ENCODE data around the gene PRR16.

Gene PRR16

GRCh38 chr5:120527251-120527650 lies 63.2 kb downstream of the PRR16 start:
- Histone ChIP-seq H3K4me1 (ENCODE audit: control insufficient read depth, low read depth, low read length) (no peaks in the 10 kb centered on the region), H3K9ac (ENCODE audit: low read length) (no peak overlapping the region), H3K9me3 (ENCODE audit: control insufficient read depth, low read depth, low read length) (no peaks in the 10 kb centered on the region), H3K27me3 (ENCODE audit: control insufficient read depth, insufficient read depth, low read length) (no peaks in the 10 kb centered on the region), H3K36me3 (ENCODE audit: control insufficient read depth, low read depth, low read length) (no peaks in the 10 kb centered on the region), H3K27ac (ENCODE audit: low read length) (no peak overlapping the region), H3K4me3 (ENCODE audit: low read length) (no peak overlapping the region)

DNA sequence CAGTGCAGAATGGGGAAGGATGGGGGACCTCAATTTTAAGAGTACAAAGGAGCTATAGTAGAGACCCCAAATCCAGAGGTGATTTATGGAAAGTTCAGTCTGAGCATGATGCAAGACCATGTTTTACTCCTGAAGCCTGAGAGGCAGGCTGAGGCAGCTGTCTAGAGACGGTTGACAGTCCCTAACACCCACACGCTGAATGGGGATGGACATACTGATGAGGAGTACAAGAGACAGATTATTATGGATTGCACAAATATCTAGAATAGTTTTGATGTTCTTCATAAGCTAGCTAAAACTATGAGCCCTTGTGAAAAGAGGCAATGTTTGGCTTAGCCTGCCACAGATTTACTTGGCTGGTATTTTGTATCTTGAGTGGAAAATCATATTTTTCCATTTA lies 64.5 kb downstream of the PRR16 start:
- Histone ChIP-seq H3K4me3 (ENCODE audit: low read length) (no peak overlapping the region), H3K27ac (ENCODE audit: low read length) (no peak overlapping the region), H3K9ac (ENCODE audit: low read length) (no peak overlapping the region), H3K36me3 (ENCODE audit: control insufficient read depth, low read depth, low read length) (no peaks in the 10 kb centered on the region), H3K9me3 (ENCODE audit: control insufficient read depth, low read depth, low read length) (no peaks in the 10 kb centered on the region), H3K27me3 (ENCODE audit: control insufficient read depth, insufficient read depth, low read length) (no peaks in the 10 kb centered on the region), H3K4me1 (ENCODE audit: control insufficient read depth, low read depth, low read length) (no peaks in the 10 kb centered on the region)

- Histone ChIP-seq H3K4me1 (ENCODE audit: control insufficient read depth, low read depth, low read length) (no peaks in the 10 kb centered on the region), H3K9me3 (ENCODE audit: control insufficient read depth, low read depth, low read length) (no peaks in the 10 kb centered on the region), H3K4me3 (ENCODE audit: low read length) (no peak overlapping the region), H3K9ac (ENCODE audit: low read length) (no peak overlapping the region), H3K27me3 (ENCODE audit: control insufficient read depth, insufficient read depth, low read length) (no peaks in the 10 kb centered on the region), H3K36me3 (ENCODE audit: control insufficient read depth, low read depth, low read length) (no peaks in the 10 kb centered on the region), H3K27ac (ENCODE audit: low read length) (no peak overlapping the region)
Measured at GRCh38 chr5:120529386-120529785, 65.3 kb downstream of the PRR16 start.

GRCh38 chr5:120531215-120531614 lies 67.1 kb downstream of the PRR16 start:
- Histone ChIP-seq H3K27me3 (ENCODE audit: control insufficient read depth, insufficient read depth, low read length) (no peaks in the 10 kb centered on the region), H3K4me3 (ENCODE audit: low read length) (no peak overlapping the region), H3K9ac (ENCODE audit: low read length) (no peak overlapping the region), H3K4me1 (ENCODE audit: control insufficient read depth, low read depth, low read length) (no peaks in the 10 kb centered on the region), H3K36me3 (ENCODE audit: control insufficient read depth, low read depth, low read length) (no peaks in the 10 kb centered on the region), H3K9me3 (ENCODE audit: control insufficient read depth, low read depth, low read length) (no peaks in the 10 kb centered on the region), H3K27ac (ENCODE audit: low read length) (no peak overlapping the region)

DNA sequence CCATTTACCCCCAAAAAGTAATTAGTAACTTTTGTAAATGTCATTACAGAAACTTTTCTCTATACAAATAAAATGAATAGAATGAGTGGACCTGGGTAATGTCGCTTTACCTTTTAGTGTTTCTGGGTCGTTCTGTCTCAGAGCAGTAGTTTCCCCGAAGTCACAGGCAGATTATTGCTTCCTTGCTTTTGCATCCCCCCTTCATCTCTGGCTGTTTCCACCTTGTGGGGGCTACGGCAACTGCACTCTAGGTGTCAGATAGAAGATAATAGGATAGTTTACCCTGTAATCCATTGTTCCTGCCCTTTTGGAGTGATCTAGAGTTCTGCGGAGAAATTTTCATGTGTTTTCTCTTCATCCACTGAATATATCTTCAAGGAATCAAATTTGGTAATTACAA lies 68.7 kb downstream of the PRR16 start:
- no peaks in the 10 kb centered on the region for H3K4me1 ChIP-seq (ENCODE audit: control insufficient read depth, low read depth, low read length)
- H3K4me3 ChIP-seq (ENCODE audit: low read length) = no peak overlapping the region
- no peaks in the 10 kb centered on the region for H3K27me3 ChIP-seq (ENCODE audit: control insufficient read depth, insufficient read depth, low read length)
- H3K9me3 ChIP-seq (ENCODE audit: control insufficient read depth, low read depth, low read length) = no peaks in the 10 kb centered on the region
- no peak overlapping the region for H3K27ac ChIP-seq (ENCODE audit: low read length)
- H3K9ac ChIP-seq (ENCODE audit: low read length) = no peak overlapping the region
- no peaks in the 10 kb centered on the region for H3K36me3 ChIP-seq (ENCODE audit: control insufficient read depth, low read depth, low read length)

DNA sequence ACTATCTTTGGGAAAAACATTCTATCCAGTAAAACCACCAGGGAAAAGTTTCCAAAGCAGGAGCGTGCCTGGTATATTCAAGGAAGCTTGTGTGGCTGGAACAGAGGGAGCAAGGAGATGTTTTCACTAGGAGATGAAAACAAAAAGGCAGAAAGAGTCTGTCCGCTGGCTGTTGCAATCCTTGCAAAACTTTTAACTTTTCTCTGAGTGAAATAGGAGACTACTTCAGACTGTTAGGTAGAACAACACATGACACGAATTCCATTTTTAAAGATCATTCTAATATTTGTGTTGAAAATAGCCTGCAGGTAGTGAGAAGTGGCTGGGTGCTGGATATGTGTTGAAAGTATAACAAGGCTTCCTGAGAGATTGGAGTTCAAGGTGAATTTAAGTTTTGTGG lies 69.5 kb downstream of the PRR16 start:
- Histone ChIP-seq H3K9me3 (ENCODE audit: control insufficient read depth, low read depth, low read length) (no peaks in the 10 kb centered on the region), H3K36me3 (ENCODE audit: control insufficient read depth, low read depth, low read length) (no peaks in the 10 kb centered on the region), H3K27me3 (ENCODE audit: control insufficient read depth, insufficient read depth, low read length) (no peaks in the 10 kb centered on the region), H3K4me1 (ENCODE audit: control insufficient read depth, low read depth, low read length) (no peaks in the 10 kb centered on the region), H3K9ac (ENCODE audit: low read length) (no peak overlapping the region), H3K27ac (ENCODE audit: low read length) (no peak overlapping the region), H3K4me3 (ENCODE audit: low read length) (no peak overlapping the region)

GRCh38 chr5:120535900-120536299 lies 71.8 kb downstream of the PRR16 start:
- Histone ChIP-seq H3K27ac (ENCODE audit: low read length) (no peak overlapping the region), H3K9ac (ENCODE audit: low read length) (no peak overlapping the region), H3K27me3 (ENCODE audit: control insufficient read depth, insufficient read depth, low read length) (no peaks in the 10 kb centered on the region), H3K9me3 (ENCODE audit: control insufficient read depth, low read depth, low read length) (no peaks in the 10 kb centered on the region), H3K4me3 (ENCODE audit: low read length) (no peak overlapping the region), H3K4me1 (ENCODE audit: control insufficient read depth, low read depth, low read length) (peaks cover 4% of the 10 kb centered on the region), H3K36me3 (ENCODE audit: control insufficient read depth, low read depth, low read length) (no peaks in the 10 kb centered on the region)

GRCh38 chr5:120538149-120538548 lies 74.0 kb downstream of the PRR16 start:
- Histone ChIP-seq H3K27me3 (ENCODE audit: control insufficient read depth, insufficient read depth, low read length) (no peaks in the 10 kb centered on the region), H3K4me3 (ENCODE audit: low read length) (no peak overlapping the region), H3K36me3 (ENCODE audit: control insufficient read depth, low read depth, low read length) (no peaks in the 10 kb centered on the region), H3K27ac (ENCODE audit: low read length) (no peak overlapping the region), H3K9ac (ENCODE audit: low read length) (no peak overlapping the region), H3K9me3 (ENCODE audit: control insufficient read depth, low read depth, low read length) (no peaks in the 10 kb centered on the region), H3K4me1 (ENCODE audit: control insufficient read depth, low read depth, low read length) (peaks cover 4% of the 10 kb centered on the region)

- Histone ChIP-seq H3K36me3 (ENCODE audit: control insufficient read depth, low read depth, low read length) (no peaks in the 10 kb centered on the region), H3K4me1 (ENCODE audit: control insufficient read depth, low read depth, low read length) (peaks cover 4% of the 10 kb centered on the region), H3K27me3 (ENCODE audit: control insufficient read depth, insufficient read depth, low read length) (no peaks in the 10 kb centered on the region), H3K9me3 (ENCODE audit: control insufficient read depth, low read depth, low read length) (no peaks in the 10 kb centered on the region), H3K9ac (ENCODE audit: low read length) (no peak overlapping the region), H3K27ac (ENCODE audit: low read length) (no peak overlapping the region), H3K4me3 (ENCODE audit: low read length) (no peak overlapping the region)
Measured at GRCh38 chr5:120538644-120539043, 74.5 kb downstream of the PRR16 start.

- no peaks in the 10 kb centered on the region for H3K27me3 ChIP-seq (ENCODE audit: control insufficient read depth, insufficient read depth, low read length)
- H3K27ac ChIP-seq (ENCODE audit: low read length) = no peak overlapping the region
- peaks cover 4% of the 10 kb centered on the region for H3K4me1 ChIP-seq (ENCODE audit: control insufficient read depth, low read depth, low read length)
- no peak overlapping the region for H3K4me3 ChIP-seq (ENCODE audit: low read length)
- no peaks in the 10 kb centered on the region for H3K36me3 ChIP-seq (ENCODE audit: control insufficient read depth, low read depth, low read length)
- H3K9me3 ChIP-seq (ENCODE audit: control insufficient read depth, low read depth, low read length) = no peaks in the 10 kb centered on the region
- H3K9ac ChIP-seq (ENCODE audit: low read length) = no peak overlapping the region
Measured at GRCh38 chr5:120539471-120539870, 75.4 kb downstream of the PRR16 start.

GRCh38 chr5:120540097-120540496 lies 76.0 kb downstream of the PRR16 start:
- Histone ChIP-seq H3K27ac (ENCODE audit: low read length) (no peak overlapping the region), H3K36me3 (ENCODE audit: control insufficient read depth, low read depth, low read length) (no peaks in the 10 kb centered on the region), H3K27me3 (ENCODE audit: control insufficient read depth, insufficient read depth, low read length) (no peaks in the 10 kb centered on the region), H3K4me3 (ENCODE audit: low read length) (no peak overlapping the region), H3K9ac (ENCODE audit: low read length) (no peak overlapping the region), H3K4me1 (ENCODE audit: control insufficient read depth, low read depth, low read length) (peaks cover 4% of the 10 kb centered on the region), H3K9me3 (ENCODE audit: control insufficient read depth, low read depth, low read length) (no peaks in the 10 kb centered on the region)

DNA sequence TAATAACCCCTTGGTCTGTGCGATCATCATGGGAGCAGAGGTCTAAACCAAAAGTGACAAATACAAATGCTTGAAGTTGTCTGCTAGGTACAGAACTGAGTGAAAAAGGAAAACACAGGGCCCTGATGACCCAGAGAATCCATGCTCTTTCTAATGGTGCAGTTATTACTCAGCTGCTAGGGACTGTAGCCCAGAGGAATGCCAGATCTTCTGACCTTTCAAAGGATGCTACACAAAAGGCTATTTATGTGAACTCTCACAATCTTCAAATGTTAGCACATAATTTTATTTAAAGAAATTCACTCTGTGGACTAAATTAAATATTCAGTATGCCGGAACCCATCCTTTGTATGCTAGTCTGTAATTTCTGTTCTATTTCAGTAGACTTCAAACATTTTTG lies 79.9 kb downstream of the PRR16 start:
- Histone ChIP-seq H3K27me3 (ENCODE audit: control insufficient read depth, insufficient read depth, low read length) (no peaks in the 10 kb centered on the region), H3K9ac (ENCODE audit: low read length) (no peak overlapping the region), H3K4me3 (ENCODE audit: low read length) (no peak overlapping the region), H3K36me3 (ENCODE audit: control insufficient read depth, low read depth, low read length) (no peaks in the 10 kb centered on the region), H3K27ac (ENCODE audit: low read length) (no peak overlapping the region), H3K9me3 (ENCODE audit: control insufficient read depth, low read depth, low read length) (no peaks in the 10 kb centered on the region), H3K4me1 (ENCODE audit: control insufficient read depth, low read depth, low read length) (peaks cover 4% of the 10 kb centered on the region)
